GM21390 (cell line): Measurements from ENCODE around the gene NOS2.
"Not testable (repeated sequence)": the region's sequence is repeated elsewhere in the genome, so short reads cannot be mapped to it uniquely, and the experiment has no call there.

ENCODE experiments used
- ATAC-seq: cut with Tn5 transposase; IDR thresholded peaks from one replicate; pipeline ENCODE4 v1.9.1; 2021; ENCODE audit not compliant: unreplicated experiment

The NOS2 gene

DNA sequence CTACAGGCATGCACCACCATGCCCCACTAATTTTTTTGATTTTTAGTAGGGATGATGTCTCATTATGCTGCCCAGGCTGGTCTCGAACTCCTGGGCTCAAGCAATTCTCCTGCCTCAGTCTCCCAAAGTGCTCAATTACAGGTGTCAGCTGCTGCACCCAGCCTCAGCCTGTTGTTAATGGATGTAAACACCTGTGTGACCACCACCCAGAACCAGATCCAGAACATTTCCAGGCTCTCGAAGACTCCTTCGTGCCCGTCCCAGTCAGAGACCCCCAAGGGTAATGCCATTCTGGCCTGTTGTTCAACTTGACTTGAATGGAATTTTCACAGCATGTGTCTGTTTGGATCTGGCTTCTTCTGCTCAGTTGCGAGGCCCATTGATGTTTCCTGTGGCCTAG, 59.8 kb downstream of the NOS2 start:
- ATAC-seq, result not testable (repeated sequence)

DNA sequence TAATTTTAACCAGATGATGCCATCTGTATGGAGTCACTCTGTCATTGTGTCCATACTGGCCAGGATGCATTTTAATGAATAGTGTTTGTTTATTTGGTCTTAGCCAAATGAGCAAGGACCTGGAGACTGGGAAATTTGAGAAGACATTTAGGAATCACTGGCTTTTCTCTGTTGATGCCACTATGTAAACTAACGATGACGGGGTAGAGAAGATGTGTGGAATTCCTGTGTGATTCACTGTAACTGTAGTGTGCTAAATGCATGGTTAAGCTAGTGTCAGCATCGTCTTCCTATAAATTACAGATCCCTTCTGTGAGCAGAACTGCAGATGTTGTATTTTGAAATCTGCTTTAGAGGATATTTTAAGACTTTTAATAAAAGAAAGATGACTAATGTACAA, 66.6 kb downstream of the NOS2 start:
- ATAC-seq, result no peak

DNA sequence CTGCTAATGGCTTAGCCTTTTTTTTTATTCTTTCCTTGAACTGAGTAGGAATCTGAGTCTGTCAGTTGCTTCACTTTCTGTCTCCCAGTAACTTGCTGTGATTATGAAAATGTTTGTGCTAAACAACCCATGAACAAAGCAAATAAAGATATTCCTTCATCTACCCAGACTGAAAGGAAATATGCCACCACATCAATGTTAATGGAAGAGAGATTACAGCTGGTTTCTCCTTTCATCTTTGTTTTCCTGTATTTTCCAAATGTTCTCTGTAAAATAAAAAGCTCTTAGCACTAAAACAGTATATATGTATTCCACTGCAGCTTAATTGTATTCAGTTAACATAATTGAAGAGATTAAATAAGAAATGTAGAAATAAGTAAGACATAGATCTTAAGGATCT, 67.6 kb downstream of the NOS2 start:
- not testable (repeated sequence) for ATAC-seq

DNA sequence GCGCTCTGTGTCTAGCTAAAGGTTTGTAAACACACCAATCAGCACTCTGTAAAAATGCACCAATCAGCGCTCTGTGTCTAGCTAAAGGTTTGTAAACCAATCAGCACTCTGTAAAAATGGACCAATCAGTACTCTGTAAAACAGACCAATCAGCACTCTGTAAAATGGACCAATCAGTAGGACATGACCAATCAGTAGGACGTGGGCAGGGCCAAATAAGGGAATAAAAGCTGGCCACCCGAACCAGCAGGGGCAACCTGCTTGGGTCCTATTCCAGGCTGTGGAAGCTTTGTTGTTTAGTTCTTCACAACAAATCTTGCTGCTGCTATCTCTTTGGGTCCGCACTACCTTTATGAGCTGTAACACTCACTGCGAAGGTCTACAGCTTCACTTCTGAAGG, 74.3 kb downstream of the NOS2 start:
- not testable (repeated sequence) for ATAC-seq

DNA sequence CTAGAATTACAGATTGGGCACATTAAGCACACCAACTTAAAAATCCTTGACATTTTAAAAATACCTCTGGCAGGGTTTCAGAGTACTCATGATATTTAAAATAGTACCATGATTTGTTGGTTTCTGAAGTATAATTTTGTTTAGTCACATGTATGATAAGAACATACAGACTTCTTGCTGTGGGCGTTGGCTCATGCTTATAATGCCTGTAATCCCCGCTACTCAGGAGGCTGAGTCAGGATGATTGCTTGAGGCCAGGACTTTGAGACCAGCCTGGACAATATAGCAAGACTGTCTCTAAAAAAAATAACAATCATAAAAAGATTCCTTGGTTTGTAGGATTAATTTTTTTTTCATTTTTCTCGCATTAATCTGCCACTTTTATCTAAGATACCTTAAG, 78.5 kb downstream of the NOS2 start:
- ATAC-seq, result no peak
